NOMO-1 treated with DMSO at 0.1 percent for 48 hours (cell line): ENCODE measurements around the gene PDS5A.
"Not testable (repeated sequence)": the region's sequence is repeated elsewhere in the genome, so short reads cannot be mapped to it uniquely, and the experiment has no call there.

Experiments used
- DNase-seq: peaks from one replicate; lab custom pipeline; 2025; ENCODE audit not compliant: unreplicated experiment; lab: John Stamatoyannopoulos, UW

Gene PDS5A, protein sequence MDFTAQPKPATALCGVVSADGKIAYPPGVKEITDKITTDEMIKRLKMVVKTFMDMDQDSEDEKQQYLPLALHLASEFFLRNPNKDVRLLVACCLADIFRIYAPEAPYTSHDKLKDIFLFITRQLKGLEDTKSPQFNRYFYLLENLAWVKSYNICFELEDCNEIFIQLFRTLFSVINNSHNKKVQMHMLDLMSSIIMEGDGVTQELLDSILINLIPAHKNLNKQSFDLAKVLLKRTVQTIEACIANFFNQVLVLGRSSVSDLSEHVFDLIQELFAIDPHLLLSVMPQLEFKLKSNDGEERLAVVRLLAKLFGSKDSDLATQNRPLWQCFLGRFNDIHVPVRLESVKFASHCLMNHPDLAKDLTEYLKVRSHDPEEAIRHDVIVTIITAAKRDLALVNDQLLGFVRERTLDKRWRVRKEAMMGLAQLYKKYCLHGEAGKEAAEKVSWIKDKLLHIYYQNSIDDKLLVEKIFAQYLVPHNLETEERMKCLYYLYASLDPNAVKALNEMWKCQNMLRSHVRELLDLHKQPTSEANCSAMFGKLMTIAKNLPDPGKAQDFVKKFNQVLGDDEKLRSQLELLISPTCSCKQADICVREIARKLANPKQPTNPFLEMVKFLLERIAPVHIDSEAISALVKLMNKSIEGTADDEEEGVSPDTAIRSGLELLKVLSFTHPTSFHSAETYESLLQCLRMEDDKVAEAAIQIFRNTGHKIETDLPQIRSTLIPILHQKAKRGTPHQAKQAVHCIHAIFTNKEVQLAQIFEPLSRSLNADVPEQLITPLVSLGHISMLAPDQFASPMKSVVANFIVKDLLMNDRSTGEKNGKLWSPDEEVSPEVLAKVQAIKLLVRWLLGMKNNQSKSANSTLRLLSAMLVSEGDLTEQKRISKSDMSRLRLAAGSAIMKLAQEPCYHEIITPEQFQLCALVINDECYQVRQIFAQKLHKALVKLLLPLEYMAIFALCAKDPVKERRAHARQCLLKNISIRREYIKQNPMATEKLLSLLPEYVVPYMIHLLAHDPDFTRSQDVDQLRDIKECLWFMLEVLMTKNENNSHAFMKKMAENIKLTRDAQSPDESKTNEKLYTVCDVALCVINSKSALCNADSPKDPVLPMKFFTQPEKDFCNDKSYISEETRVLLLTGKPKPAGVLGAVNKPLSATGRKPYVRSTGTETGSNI (N-terminal part only)

DNA sequence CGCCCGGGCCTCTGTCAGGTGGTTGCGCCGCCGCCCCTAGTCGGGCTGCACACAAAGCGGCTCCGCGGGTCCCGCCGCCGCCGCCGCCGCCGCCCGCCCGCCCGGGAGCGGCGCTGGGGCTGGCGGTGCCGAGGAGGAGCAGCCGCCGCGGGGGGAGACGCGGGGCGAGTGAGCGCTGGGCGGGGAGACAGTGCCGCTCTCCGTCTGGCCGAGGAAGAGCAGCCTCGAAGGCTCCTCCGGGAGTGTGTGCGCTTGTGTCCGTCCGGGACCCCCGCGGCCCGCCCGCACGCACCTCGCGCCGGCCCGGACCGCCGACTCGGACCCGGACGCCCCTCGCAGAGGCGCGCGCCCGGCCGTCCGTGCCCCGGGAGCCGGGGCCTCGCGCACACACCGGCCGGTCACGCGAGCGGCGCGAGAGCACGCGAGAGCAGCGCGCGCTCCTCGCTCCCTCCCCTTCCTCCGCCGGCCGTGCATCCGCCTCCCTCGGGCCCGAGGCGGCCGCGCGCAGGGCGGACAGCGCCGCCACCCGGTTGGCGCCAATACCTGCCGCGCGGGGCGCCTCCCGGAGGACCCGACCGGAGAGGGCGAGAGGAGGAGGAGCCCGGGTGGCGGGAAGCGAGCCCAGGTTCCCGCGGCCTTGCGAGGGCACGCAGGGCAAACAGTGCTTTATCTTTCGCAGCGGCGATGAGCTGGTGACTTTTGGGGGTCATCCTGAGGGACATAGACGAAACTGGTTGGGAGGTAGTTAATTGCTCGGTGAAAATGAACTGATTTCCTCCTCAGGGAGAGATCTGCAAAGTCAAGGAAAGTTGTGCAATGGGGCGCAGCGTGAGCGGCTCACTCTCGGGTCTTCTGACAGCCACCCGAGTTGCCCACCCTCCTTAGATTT lies at the start of gene PDS5A:
Gene PDS5A (minus strand): TSS at position 423 of the 889 bp plus-strand sequence. CDS start 1,334 bp downstream, outside the sequence.
- peak; percentile 89 for DNase-seq

DNA sequence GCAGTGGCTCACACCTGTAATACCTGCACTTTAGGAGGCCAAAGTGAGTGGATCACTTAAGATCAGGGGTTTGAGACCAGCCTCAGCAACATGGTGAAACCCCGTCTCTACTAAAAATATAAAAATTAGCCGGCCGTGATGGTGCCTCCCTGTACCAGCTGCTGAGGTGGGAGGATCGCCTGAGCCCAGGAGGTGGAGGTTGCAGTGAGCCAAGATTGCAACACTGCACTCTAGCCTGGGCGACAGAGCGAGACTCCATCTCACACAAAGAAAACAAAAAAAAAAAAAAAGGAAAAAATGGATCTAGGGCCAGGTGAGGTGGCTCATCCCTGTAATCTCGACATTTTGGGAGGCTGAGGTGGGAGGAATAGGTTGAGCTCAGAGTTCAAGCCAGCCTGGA lies 46.3 kb upstream of the PDS5A start:
- DNase-seq = not testable (repeated sequence)

DNA sequence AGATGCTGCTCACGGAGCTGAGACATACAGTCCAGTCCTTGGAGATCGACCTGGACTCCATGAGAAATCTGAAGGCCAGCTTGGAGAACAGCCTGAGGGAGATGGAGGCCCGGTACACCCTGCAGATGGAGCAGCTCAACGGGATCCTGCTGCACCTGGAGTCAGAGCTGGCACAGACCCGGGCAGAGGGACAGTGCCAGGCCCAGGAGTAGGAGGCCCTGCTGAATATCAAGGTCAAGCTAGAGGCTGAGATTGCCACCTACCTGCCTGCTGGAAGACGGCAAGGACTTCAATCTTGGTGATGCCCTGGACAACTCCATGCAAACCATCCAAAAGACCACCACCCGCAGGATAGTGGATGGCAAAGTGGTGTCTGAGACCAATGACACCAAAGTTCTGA lies 43.4 kb upstream of the PDS5A start:
- not testable (repeated sequence) for DNase-seq

DNA sequence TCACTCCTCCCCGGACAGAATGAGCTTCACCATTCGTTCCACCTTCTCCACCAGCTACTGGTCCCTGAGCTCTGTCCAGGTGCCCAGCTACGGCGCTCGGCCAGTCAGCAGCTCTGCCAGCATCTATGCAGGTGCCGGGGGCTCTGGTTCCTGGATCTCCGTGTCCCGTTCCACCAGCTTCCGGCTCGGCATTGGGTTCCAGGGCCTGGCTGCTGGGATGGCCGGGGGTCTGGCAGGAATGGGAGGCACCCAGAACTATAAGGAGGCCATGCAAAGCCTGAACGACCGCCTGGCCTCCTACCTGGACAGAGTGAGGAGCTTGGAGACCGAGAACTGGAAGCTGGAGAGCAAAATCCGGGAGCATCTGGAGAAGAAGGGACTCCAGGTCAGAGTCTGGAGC lies 42.5 kb upstream of the PDS5A start:
- DNase-seq = no peak

DNA sequence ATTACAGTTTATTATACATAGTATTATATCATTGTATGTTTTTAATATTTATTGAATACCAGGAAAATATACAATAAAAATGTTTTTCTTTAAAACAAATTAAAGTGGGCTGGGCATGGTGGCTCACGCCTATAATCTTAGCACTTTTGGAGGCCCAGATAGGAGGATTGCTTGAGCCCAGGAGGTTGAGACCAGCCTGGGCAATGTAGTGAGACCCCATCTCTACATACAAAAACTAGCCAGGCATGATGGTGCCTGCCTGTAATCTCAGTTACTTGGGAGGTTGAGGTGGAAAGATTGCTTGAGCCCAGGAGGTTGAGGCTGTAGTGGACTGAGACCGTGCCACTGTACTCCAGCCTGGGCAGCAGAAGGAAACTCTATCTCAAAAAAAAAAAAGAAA lies 38.3 kb upstream of the PDS5A start:
- no peak for DNase-seq

DNA sequence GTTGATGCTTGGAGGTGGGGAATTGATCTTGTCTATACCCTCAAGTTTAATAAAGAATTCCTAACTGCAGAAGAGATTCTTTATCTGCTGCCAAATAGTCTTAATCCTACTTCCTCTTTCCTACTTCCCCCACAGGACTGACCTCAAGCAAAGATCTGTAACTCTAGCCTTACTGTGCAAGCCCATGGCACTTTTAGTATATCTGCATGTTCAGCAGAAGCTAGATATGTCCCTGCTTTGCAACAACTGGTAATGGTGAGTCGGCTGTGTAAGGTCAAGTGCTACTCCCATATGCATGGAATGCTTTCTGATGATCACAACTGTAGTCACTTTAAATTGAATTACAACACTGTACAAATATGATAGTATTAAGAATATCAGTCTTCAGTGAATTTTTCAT lies 26.3 kb upstream of the PDS5A start:
- DNase-seq = peak; percentile 92

DNA sequence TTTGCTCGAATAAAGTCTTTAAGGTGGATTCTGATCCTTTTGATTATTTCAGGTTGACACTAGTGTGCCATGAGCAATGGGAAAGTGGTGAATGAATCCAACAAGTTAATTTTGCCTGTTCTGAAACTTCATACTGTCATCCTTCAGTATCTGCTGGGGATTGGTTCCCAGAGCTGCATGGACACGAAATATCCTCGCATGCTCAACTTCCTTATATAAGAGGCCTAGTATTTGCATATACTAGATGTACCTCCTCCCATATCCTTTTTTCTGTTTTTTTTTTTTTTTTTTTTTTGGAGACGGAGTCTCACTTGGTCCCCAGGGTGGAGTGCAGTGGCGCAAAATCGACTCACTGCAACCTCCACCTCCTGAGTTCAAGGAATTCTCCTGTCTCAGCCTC lies 23.0 kb upstream of the PDS5A start:
- DNase-seq = no peak

DNA sequence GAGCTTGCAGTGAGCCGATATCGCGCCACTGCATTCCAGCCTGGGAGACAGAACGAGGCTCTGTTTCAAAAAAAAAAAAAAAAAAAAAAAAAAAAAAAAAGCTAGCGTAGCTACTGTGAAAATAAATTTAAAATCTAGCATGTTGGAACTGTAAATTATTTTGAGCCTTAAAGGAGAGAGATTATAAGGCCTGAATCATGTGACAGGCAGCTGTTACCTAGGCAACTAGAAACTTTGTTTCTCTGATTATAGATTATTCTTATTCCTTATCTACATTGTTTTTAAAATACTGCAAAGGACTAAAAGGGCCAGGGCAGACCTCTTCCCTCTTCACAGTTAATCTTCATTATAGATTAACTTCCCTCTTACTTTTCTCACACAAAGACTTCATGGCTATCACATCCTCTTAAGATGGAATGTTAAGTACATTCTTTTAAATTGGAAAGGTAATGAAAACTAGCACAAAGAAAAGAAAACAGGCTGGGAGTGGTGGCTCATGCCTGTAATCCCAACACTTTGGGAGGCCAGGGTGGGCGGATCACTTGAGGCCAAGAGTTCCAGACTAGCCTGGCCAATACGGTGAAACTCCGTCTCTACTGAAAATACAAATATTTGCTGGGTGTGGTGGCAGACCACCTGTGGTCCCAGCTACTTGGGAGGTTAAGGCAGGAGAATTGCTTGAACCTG lies 21.1 kb upstream of the PDS5A start:
- DNase-seq = no peak

DNA sequence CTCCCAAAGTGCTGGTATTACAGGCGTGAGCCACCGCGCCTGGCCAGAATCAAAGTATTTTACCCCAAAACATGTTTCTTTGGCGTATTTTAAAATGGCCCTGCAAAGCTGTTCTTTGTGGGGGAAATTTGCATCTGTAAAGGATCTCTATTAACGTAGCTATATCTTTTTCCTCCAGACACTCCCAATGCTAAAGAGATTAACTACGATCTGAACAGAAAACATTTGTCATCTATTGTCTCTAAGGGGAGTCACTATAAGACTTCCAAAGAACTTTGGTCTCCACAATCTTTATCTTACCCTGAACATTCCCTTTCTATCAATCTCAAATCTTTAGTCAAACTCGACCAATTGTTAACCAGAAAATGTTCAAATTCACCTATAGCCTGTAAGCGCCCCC lies 19.1 kb upstream of the PDS5A start:
- DNase-seq = no peak

DNA sequence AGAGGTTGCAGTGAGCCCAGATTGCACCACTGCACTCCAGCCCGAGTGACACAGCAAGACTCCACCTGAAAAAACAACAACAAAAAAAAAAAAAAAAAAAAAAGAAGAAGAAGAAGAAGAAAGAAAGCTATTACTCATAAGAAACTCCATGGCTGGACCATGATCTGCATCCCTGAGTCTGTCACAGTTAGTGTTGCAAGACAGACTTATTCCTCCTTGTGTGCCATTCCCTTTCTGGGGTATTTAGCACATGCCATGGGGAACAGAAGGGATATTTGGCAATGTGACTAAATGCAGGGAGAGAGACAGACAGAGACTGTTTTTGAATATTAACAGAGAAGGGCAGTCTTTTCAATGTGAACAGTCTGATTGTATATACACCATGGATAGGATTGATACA lies 16.7 kb upstream of the PDS5A start:
- no peak for DNase-seq

DNA sequence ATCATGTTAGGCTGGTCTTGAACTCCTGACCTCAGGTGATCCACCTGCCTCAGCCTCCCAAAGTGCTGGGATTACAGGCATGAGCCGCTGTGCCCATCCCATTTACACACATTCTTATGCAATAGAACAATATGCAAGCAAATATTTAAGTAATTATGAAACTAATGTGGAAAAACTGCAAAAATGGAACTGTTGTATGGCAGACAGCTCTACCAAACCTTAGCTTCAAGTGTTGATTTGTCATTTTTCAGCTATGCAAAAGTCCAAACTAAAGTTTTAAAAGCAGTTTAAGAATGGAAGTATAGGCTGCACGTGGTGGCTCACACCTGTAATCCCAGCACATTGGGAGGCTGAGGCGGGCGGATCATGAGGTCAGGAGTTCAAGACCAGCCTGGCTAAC lies 11.7 kb upstream of the PDS5A start:
- not testable (repeated sequence) for DNase-seq

DNA sequence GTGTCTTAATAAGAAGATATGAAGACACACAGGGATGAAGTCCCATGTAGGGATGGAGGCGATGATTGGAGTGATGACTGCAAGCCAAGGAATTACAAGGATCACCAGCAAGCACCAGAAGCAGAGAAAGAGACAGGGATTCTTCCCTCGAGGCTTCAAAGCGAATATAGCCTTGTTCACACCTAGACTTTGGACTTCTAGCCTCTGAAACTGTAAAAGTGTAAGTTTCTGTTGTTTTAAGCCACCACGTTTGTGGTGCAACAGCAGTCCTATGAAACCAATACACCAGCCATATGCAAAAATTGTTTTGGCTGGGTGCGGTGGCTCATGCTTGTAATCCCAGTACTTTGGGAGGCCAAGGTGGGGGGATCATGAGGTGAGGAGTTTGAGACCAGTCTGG lies 9.8 kb upstream of the PDS5A start:
- DNase-seq = no peak

DNA sequence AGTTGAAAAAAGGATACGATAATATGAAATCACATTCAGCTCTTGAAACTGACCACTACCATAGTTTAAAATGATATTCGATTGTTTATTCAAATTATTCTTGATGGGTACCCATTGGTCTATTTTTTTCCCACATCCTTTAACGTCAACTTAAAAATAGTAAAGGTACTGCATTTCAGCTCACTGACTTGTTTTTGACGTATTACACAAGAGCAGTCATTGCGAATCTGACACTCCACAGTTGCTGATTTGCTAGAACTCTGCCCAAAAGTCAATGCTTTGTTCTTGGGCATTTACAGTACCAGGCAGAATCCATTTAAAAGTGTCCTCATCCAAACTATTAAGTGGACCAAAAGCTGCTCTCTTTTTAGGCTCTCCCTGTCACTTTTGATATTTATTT lies 1.2 kb upstream of the PDS5A start:
- peak; percentile 44 for DNase-seq

DNA sequence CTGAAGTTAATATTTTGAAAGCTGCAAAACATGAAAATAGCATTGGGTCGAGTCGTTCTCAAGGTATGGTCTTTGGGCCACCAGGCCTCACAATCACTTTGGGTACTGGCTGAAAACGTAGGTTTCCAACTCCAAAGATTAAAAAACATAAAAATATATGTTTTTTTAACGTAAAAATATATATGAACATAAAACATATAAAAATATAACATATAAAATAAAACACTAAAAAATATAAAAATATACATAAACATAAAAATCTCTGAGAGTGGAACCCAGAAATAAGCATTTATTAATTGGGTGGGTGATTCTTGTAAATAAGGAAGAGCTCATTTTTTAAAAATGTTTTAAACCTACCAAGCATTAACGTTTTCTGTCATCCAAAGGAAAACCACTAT lies 666 bp upstream of the PDS5A start:
- no peak for DNase-seq

DNA sequence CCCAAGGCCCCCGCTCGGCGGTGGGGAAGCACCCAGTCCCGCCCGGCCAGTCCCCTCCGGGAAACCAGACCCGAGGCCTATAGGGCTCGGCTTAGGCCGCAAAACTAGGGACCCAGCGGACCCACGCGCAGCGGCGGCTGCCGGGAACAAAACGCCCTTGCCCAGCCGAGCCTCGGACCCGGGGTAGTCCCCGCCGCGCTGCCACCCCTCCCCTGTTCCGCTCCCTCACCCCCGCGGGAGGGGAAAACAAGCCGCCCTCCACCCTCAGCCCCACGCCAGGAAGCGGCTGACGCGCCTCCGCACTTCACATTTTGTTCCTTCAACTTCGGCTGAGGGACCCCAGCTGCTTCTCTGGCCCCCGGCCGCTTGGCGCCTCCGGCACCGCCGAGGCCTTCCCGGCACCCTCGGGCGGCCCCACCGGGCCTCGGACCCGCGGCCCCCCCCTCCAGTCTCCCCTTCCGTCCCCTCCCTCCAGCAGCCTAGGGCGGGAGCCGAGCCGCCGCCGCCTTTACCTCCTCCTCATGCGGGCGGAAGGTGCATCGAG lies 694 bp downstream of the PDS5A start:
- DNase-seq = no peak

DNA sequence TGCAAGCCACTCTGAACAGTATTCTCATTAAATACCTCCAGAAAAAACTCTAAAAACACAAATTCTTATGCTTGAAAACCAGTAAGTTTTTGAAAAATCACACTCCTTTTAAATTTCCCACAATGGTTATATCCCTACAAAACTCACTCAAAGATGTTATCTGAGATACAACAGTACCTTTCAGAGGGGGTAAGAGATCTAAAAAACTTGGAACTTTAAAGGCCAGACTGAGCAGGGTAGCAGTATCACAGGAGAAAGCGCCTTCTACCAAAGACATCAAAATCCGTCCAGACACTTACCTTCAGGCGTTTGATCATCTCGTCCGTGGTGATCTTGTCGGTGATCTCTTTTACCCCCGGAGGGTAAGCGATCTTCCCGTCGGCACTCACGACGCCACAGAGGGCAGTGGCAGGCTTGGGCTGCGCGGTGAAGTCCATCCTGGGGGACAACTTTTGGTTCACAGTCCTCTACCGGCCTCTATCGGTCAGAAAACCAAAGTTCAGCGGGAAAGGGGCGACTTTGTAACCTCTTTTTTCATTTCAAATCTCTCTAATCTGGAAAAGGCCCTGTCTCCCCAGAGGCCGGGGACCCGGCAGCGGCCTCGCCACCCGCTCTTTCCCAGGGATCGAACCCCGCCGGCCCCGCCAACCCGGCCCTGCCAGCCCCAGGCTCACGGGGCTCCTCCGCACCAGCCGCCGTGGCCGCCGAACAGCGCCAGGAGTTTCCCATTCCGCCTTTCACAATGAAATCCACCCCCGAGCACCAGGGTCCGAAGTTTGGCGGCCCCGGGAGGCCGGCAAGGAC lies 1.4 kb downstream of the PDS5A start:
- DNase-seq = peak; percentile 71

DNA sequence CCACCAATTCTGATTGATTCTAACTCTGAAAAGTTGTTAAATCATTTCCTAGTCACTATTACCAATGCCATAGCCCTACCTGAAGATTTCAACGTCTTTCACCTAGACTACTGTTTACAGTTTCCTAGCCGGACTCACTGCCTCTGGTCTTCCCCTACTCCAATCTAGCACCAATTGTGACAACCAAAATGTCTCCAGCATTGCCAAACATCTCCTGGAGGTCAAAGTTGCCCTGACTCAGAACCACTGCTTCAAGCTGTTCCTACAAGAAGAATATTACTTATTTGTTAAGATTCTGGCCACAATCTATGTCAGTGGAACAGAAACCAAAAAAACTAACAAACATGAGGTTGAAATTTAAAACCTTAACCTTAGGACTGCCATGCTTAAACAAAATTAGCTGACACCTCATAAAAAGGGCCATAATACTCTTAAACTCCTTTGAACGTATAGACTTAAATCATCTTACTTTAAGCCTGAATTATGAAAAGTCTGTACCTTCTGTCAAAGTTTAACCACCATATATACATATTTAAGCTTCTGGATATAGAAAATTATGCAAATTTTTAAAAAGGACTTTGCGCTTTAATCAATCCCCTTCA lies 2.1 kb downstream of the PDS5A start:
- DNase-seq = no peak

DNA sequence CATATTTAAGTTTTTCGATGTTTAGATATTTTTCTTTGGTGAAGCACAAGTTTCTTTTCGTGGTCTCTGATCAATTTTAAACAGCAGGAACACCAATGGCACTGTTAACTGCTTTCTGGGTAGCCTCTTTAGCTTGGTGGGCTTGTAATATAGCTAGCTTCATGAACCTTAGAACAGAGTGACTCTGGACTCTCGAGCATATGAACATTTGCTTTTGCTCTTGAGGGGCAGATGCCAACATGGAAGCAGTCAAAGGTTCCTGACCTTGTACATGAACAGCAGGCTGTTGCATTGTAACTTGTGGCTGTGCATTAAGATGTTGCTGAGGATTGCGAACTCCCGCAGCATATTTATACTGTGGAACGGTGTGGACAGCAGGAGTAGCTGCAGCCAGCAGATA lies 4.7 kb downstream of the PDS5A start:
- not testable (repeated sequence) for DNase-seq
